ENCODE results near the gene TSEN54.

TSEN54 gene

DNA sequence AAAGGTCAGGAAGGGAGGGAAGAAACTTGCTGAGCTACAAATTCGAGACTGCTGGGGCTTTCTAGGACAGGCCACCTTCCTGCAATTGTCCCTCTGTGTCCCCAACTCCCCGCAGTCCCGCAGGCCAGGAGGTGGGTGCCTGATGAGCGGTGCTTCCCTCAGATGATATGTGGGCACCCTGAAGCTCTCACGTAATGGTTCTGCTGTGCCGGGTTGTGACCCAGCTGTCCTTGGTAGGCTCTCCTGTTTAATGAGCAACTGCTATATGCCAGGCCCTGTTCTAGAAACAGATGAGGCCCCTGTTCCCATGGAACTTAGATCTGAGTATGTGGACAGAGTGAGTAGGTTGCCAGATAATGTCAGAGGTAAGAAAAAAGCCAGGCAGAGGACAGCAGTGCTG, 49.3 kb downstream of the TSEN54 start:
- Mint-ChIP-seq H3K27ac (no peak overlapping the region), H3K36me3 (peaks cover 5% of the 10 kb centered on the region), H3K4me3 (no peak overlapping the region), H3K27me3 (no peaks in the 10 kb centered on the region), H3K4me1 (peaks cover 22% of the 10 kb centered on the region), H3K9me3 (no peaks in the 10 kb centered on the region)
- ATAC-seq = no peak

GRCh38 chr17:75566416-75566815, 50.1 kb downstream of the TSEN54 start:
- Mint-ChIP-seq H3K4me1 (peaks cover 30% of the 10 kb centered on the region), H3K9me3 (no peaks in the 10 kb centered on the region), H3K27ac (peak overlapping the region; percentile 9), H3K27me3 (no peaks in the 10 kb centered on the region), H3K36me3 (peaks cover 5% of the 10 kb centered on the region), H3K4me3 (no peak overlapping the region)
- ATAC-seq = no peak

GRCh38 chr17:75566834-75567233, 50.5 kb downstream of the TSEN54 start:
- Mint-ChIP-seq H3K27me3 (no peaks in the 10 kb centered on the region), H3K4me1 (peaks cover 34% of the 10 kb centered on the region), H3K4me3 (no peak overlapping the region), H3K36me3 (peaks cover 5% of the 10 kb centered on the region), H3K27ac (peak overlapping the region; percentile 9), H3K9me3 (no peaks in the 10 kb centered on the region)
- ATAC-seq = peak; percentile 66

DNA sequence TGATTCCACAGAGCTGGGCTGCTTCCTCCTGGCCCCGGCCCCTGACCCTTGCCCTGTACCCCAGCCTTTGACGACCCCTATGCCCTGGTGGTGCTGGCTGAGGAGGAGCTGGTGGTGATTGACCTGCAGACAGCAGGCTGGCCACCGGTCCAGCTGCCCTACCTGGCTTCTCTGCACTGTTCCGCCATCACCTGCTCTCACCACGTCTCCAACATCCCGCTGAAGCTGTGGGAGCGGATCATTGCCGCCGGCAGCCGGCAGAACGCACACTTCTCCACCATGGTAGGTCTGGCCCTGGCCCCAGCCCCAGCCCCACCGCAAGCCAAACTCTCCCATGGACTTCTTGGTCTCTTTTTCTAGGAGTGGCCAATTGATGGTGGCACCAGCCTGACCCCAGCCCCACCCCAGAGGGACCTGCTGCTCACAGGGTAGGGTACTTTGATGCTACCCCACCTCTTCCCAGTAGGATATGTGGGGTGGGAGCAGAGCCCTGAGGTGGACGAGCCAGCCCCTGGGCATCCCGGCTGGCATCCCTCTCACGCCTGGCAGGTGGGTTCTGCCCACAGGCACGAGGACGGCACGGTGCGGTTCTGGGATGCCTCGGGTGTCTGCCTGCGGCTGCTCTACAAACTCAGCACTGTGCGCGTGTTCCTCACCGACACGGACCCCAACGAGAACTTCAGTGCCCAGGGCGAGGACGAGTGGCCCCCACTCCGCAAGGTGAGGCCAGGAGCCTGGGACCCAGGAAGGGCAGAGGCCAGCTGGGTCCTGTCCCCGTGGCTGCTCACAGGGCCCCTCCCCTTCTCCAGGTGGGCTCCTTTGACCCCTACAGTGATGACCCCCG, 52.3 kb downstream of the TSEN54 start:
- peaks cover 12% of the 10 kb centered on the region for H3K36me3 Mint-ChIP-seq
- peaks cover 36% of the 10 kb centered on the region for H3K4me1 Mint-ChIP-seq
- H3K4me3 Mint-ChIP-seq = no peak overlapping the region
- no peak for ATAC-seq
- no peaks in the 10 kb centered on the region for H3K27me3 Mint-ChIP-seq
- H3K27ac Mint-ChIP-seq = no peak overlapping the region
- H3K9me3 Mint-ChIP-seq = no peaks in the 10 kb centered on the region

GRCh38 chr17:75570034-75570676, 53.8 kb downstream of the TSEN54 start:
- no peak overlapping the region for H3K4me3 Mint-ChIP-seq

GRCh38 chr17:75570772-75571171, 54.4 kb downstream of the TSEN54 start:
- peaks cover 31% of the 10 kb centered on the region for H3K4me1 Mint-ChIP-seq
- H3K9me3 Mint-ChIP-seq = no peaks in the 10 kb centered on the region
- H3K27ac Mint-ChIP-seq = peak overlapping the region; percentile 96
- ATAC-seq = no peak
- H3K4me3 Mint-ChIP-seq = peak overlapping the region; percentile 63
- H3K27me3 Mint-ChIP-seq = no peaks in the 10 kb centered on the region
- peaks cover 11% of the 10 kb centered on the region for H3K36me3 Mint-ChIP-seq

More at GRCh38 chr17:75570034-75570676, 53.8 kb downstream of the TSEN54 start:
- peaks cover 11% of the 10 kb centered on the region for H3K36me3 Mint-ChIP-seq
- peak overlapping the region; percentile 96 for H3K27ac Mint-ChIP-seq
- H3K9me3 Mint-ChIP-seq = no peaks in the 10 kb centered on the region
- no peak for ATAC-seq
- peaks cover 36% of the 10 kb centered on the region for H3K4me1 Mint-ChIP-seq
- no peaks in the 10 kb centered on the region for H3K27me3 Mint-ChIP-seq

GRCh38 chr17:75571197-75571884, 55.0 kb downstream of the TSEN54 start:
- Mint-ChIP-seq H3K4me3 (peak overlapping the region; percentile 63), H3K4me1 (peaks cover 26% of the 10 kb centered on the region), H3K27me3 (no peaks in the 10 kb centered on the region), H3K27ac (peak overlapping the region; percentile 96), H3K9me3 (no peaks in the 10 kb centered on the region), H3K36me3 (peaks cover 11% of the 10 kb centered on the region)
- ATAC-seq = peak; percentile 96

DNA sequence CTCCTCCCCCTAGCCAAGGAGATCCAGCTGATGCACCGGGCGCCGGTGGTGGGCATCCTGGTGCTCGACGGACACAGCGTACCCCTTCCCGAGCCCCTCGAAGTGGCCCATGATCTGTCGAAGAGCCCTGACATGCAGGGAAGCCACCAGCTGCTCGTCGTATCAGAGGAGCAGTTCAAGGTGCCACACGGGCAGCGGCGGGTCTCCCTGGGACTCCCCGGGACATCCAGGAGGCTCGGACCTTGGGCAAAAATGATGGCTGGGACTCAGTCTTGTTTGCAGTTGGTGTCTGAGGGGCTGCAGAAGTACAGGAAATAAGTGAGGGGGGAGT, 55.5 kb downstream of the TSEN54 start:
- Mint-ChIP-seq H3K27me3 (no peaks in the 10 kb centered on the region), H3K4me3 (no peak overlapping the region), H3K27ac (peak overlapping the region; percentile 96), H3K36me3 (peaks cover 11% of the 10 kb centered on the region), H3K9me3 (no peaks in the 10 kb centered on the region), H3K4me1 (peaks cover 20% of the 10 kb centered on the region)
- ATAC-seq = no peak

- H3K4me1 Mint-ChIP-seq = peaks cover 17% of the 10 kb centered on the region
- peaks cover 11% of the 10 kb centered on the region for H3K36me3 Mint-ChIP-seq
- H3K9me3 Mint-ChIP-seq = no peaks in the 10 kb centered on the region
- no peaks in the 10 kb centered on the region for H3K27me3 Mint-ChIP-seq
- H3K4me3 Mint-ChIP-seq = no peak overlapping the region
- ATAC-seq = no peak
- H3K27ac Mint-ChIP-seq = no peak overlapping the region
Observed at GRCh38 chr17:75572713-75573539, 56.6 kb downstream of the TSEN54 start.

GRCh38 chr17:75573540-75573957, 57.2 kb downstream of the TSEN54 start:
- ATAC-seq = no peak
- peaks cover 17% of the 10 kb centered on the region for H3K4me1 Mint-ChIP-seq
- no peaks in the 10 kb centered on the region for H3K9me3 Mint-ChIP-seq
- peaks cover 2% of the 10 kb centered on the region for H3K27me3 Mint-ChIP-seq
- no peak overlapping the region for H3K4me3 Mint-ChIP-seq
- no peak overlapping the region for H3K27ac Mint-ChIP-seq
- peaks cover 11% of the 10 kb centered on the region for H3K36me3 Mint-ChIP-seq

DNA sequence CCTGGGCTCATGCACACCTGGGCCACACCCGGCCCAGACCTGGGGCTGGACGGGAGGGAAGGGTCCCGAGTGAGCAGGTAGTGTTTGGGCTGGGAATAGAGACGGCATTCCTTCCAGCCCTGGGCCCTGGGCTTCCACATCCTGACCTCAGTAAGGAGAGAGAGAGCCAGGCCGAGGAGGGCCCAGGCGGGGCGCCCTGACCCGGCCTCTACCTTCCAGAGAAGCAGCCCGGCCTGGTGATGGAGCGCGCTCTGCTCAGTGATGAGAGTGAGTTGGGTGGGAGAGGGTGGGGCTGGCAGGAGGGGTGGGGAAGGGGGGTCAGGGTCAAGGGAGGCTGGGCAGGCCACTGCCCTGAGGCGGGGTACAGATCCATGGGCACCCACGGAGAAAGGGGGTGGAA, 57.7 kb downstream of the TSEN54 start:
- H3K4me3 Mint-ChIP-seq = no peak overlapping the region
- H3K27me3 Mint-ChIP-seq = peaks cover 6% of the 10 kb centered on the region
- H3K36me3 Mint-ChIP-seq = peaks cover 11% of the 10 kb centered on the region
- ATAC-seq = no peak
- H3K27ac Mint-ChIP-seq = no peak overlapping the region
- no peaks in the 10 kb centered on the region for H3K9me3 Mint-ChIP-seq
- H3K4me1 Mint-ChIP-seq = peaks cover 17% of the 10 kb centered on the region

All from stimulated activated memory B cell treated with anti-CD40 and anti-IgM and Interleukin-4, amounts not matched to agents 10 μg/mL and 1 μg/mL and 100 μg/mL, for 72 hours (primary cell).